Endothelial cell of umbilical vein (primary cell): Measurements from ENCODE around the gene FAM131C. TPM values are rescaled to one million over a fixed set of nuclear protein-coding genes. Genes with fewer than 3 reads are reported as not detected.

Experiments
- BruUV-seq: library from RNA; stranded (reverse); fragments of 400-500 nt; replicated peaks from 2 replicates; lab custom pipeline; 2021; lab: Mats Ljungman, UMichigan
- CTCF ChIA-PET: fragments of 300-600, 350-600 bp; sonication (Branson Sonifier 250); formaldehyde crosslinking; loops from one replicate; lab custom pipeline; 2021; ENCODE audit warnings: antibody characterized with exemption, inconsistent platforms; lab: Charles Lee
- POLR2A ChIA-PET: fragments of 300-600, 350-600 bp; sonication (Branson Sonifier 250); formaldehyde crosslinking; loops from one replicate; lab custom pipeline; 2021; ENCODE audit warnings: antibody characterized with exemption, inconsistent platforms; lab: Charles Lee
- DNase-seq: peaks from one replicate; pipeline ENCODE4 v3.0.0-alpha.2; 2011; ENCODE audit warnings: low read depth, low spot score
- FAIRE-seq: peaks from 2 replicates; lab custom pipeline; 2011; peaks lifted over from hg19 to GRCh38; lab: Jason Lieb, UNC
- H2AFZ ChIP-seq: 2 replicates; pipeline ENCODE4 v1.6.0; 2012; ENCODE audit warnings: low read depth, low read length, control low read depth, inconsistent platforms
- H3K27ac ChIP-seq: 2 replicates; pipeline ENCODE4 v1.5.1; 2011; ENCODE audit warnings: low read depth, mild to moderate bottlenecking, control low read depth, low read length, moderate library complexity; ENCODE audit not compliant: insufficient read depth
- H3K27me3 ChIP-seq, 2 experiments: 2 replicates each; pipeline versions ENCODE4 v1.6.0 to v1.6.1; 2011; ENCODE audit warnings: low read length in 2 of 2, mixed read lengths in 1 of 2; ENCODE audit not compliant: control insufficient read depth in 2 of 2, insufficient read depth in 2 of 2
- H3K36me3 ChIP-seq, 2 experiments: 2 replicates in 1 of 2; 3 replicates in 1 of 2; pipeline ENCODE4 v1.5.1; 2011; ENCODE audit warnings: low read length in 2 of 2, mild to moderate bottlenecking in 1 of 2, moderate library complexity in 1 of 2; ENCODE audit not compliant: control insufficient read depth in 2 of 2, insufficient read depth in 2 of 2; ENCODE audit errors: extremely low read depth in 1 of 2
- H3K4me1 ChIP-seq: 3 replicates; pipeline ENCODE4 v1.5.1; 2011; ENCODE audit warnings: mild to moderate bottlenecking, low read length; ENCODE audit not compliant: control insufficient read depth, insufficient read depth; ENCODE audit errors: extremely low read depth
- H3K4me2 ChIP-seq: 2 replicates; pipeline ENCODE4 v1.6.1; 2011; ENCODE audit warnings: low read length, control low read depth, mixed read lengths; ENCODE audit not compliant: insufficient read depth
- H3K4me3 ChIP-seq, 3 experiments: fragments of 200-600 bp in 1 of 3; sonication (generic), shearing (Covaris generic) in 1 of 3; replicated peaks in 1 of 3; 2 replicates each; pipeline ENCODE4 v1.5.1; 2011 to 2016; ENCODE audit warnings: control low read depth in 3 of 3, low read length in 3 of 3, mild to moderate bottlenecking in 2 of 3, inconsistent platforms in 1 of 3, low read depth in 1 of 3, moderate library complexity in 1 of 3; ENCODE audit not compliant: insufficient read depth in 1 of 3
- H3K79me2 ChIP-seq: 2 replicates; pipeline ENCODE4 v1.6.0; 2012; ENCODE audit warnings: low read length, inconsistent platforms; ENCODE audit not compliant: control insufficient read depth, insufficient read depth
- H3K9ac ChIP-seq: replicated peaks from 2 replicates; pipeline ENCODE3; 2011; ENCODE audit warnings: low read length, control low read depth; ENCODE audit not compliant: insufficient read depth; ENCODE audit errors: extremely low read depth
- H3K9me1 ChIP-seq: replicated peaks from 3 replicates; pipeline ENCODE4 v1.6.0; 2011; ENCODE audit warnings: mild to moderate bottlenecking, low read length; ENCODE audit not compliant: control insufficient read depth, insufficient read depth; ENCODE audit errors: extremely low read depth
- H3K9me3 ChIP-seq: replicated peaks from 2 replicates; pipeline ENCODE4 v1.5.1; 2012; ENCODE audit warnings: low read length, inconsistent platforms; ENCODE audit not compliant: control insufficient read depth, insufficient read depth
- H4K20me1 ChIP-seq: replicated peaks from 2 replicates; pipeline ENCODE3; 2011; ENCODE audit warnings: mild to moderate bottlenecking, low read length; ENCODE audit not compliant: control insufficient read depth, insufficient read depth; ENCODE audit errors: extremely low read depth
- CTCF ChIP-seq, 2 donors: IDR thresholded peaks; 1 replicate in 1 of 2; 2 replicates in 1 of 2; pipeline ENCODE4 v1.5.1; 2011; ENCODE audit warnings: low read length in 2 of 2, mild to moderate bottlenecking in 2 of 2, moderate library complexity in 2 of 2, control low read depth in 1 of 2, inconsistent platforms in 1 of 2, low read depth in 1 of 2; ENCODE audit not compliant: insufficient read depth in 1 of 2; ENCODE audit errors: extremely low read depth in 1 of 2
- EZH2 ChIP-seq: IDR thresholded peaks from 2 replicates; pipeline ENCODE4 v1.6.1; 2012; ENCODE audit warnings: borderline replicate concordance, low read depth, mild to moderate bottlenecking, moderate library complexity, low read length, inconsistent platforms; ENCODE audit not compliant: severe bottlenecking
- FOS ChIP-seq: IDR thresholded peaks from 2 replicates; pipeline ENCODE4 v1.6.1; 2011; ENCODE audit warnings: mild to moderate bottlenecking, low read length, moderate library complexity, borderline replicate concordance; ENCODE audit not compliant: insufficient read depth
- GATA2 ChIP-seq: IDR thresholded peaks from 2 replicates; pipeline ENCODE4 v1.7.0; 2011; ENCODE audit warnings: low read depth, mild to moderate bottlenecking, moderate library complexity, mixed read lengths, low read length; ENCODE audit not compliant: insufficient read length, insufficient read depth
- JUN ChIP-seq: IDR thresholded peaks from 2 replicates; pipeline ENCODE4 v1.6.1; 2011; ENCODE audit warnings: borderline replicate concordance, low read depth; ENCODE audit not compliant: insufficient read length, insufficient read depth
- MYC ChIP-seq: IDR thresholded peaks from one replicate; pipeline ENCODE4 v1.6.1; 2011; ENCODE audit warnings: mild to moderate bottlenecking, low read depth, low read length
- POLR2A ChIP-seq: IDR thresholded peaks from 2 replicates; pipeline ENCODE4 v1.6.1; 2012; ENCODE audit warnings: low read depth, mild to moderate bottlenecking, control low read depth, low read length
- POLR2AphosphoS5 ChIP-seq: IDR thresholded peaks from 2 replicates; pipeline ENCODE4 v1.6.1; 2012; ENCODE audit warnings: low read depth, mild to moderate bottlenecking, control low read depth, low read length, moderate library complexity; ENCODE audit not compliant: insufficient read depth
- dilution Hi-C: fragments of 300-500 bp; cut with MboI; formaldehyde crosslinking; loops from one replicate; pipeline ENCODE4 v1.15.0; 2019; ENCODE audit warnings: low sequenced_read_pairs; ENCODE audit not compliant: extremely low pct_ligation_motif_present
- intact Hi-C: fragments of 100-400 bp; cut with micrococcal nuclease; formaldehyde crosslinking; loops from one replicate; pipeline ENCODE4 v1.10.0; 2022
- polyA plus RNA-seq, 4 experiments: library from polyadenylated mRNA; depleted of rRNA in 3 of 4; stranded (reverse) in 3 of 4; unstranded in 1 of 4; fragments of >200 nt; gene quantifications; 2 replicates each; pipeline versions ENCODE4 v1.2.1 to v1.2.3, GENCODE V29; 2011 to 2012; ENCODE audit warnings: missing spikeins in 1 of 4
- total RNA-seq: library from RNA; stranded (reverse); gene quantifications from 2 replicates; pipeline ENCODE4 v1.2.3, GENCODE V29; 2021
- TF ChIP-seq, protein P1 (sequence below): IDR thresholded peaks from 2 replicates; pipeline ENCODE4 v1.6.1; 2011; ENCODE audit not compliant: insufficient read depth, insufficient read length

Gene FAM131C
- total and polyA plus RNA-seq, 2 donors (not counting 3 experiments of a cell fraction or from before 2014, with no cell fraction given) = 0.23 TPM; not detected in 1

- ChIA-PET CTCF (interaction anchor here (0.9 to 4.2 kb wide), 8 partner anchors 8 to 240 kb away, joined by 3 to 25 read pairs (median 4); partner anchors contain the start of gene FAM131C), POLR2A (no interaction called here)
- dilution Hi-C loops (no loop called here), intact Hi-C loops (no loop called here)
- no peaks in the 10 kb centered on the region for H3K4me1 ChIP-seq
- no peaks in the 10 kb centered on the region for H3K79me2 ChIP-seq
- BruUV-seq = no TSS peak
- H3K9me3 ChIP-seq = no peaks in the 10 kb centered on the region
- H4K20me1 ChIP-seq = no peaks in the 10 kb centered on the region
- no peaks in the 10 kb centered on the region for H3K27me3 ChIP-seq
- H3K9ac ChIP-seq = no peak overlapping the region
- no peak for TF ChIP-seq EZH2
- TF ChIP-seq, protein P1, sequence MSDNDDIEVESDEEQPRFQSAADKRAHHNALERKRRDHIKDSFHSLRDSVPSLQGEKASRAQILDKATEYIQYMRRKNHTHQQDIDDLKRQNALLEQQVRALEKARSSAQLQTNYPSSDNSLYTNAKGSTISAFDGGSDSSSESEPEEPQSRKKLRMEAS = no peak
- no peak for TF ChIP-seq MYC
- TF ChIP-seq POLR2A = no peak
- TF ChIP-seq JUN = no peak
- no peak for TF ChIP-seq FOS
- no peak for TF ChIP-seq POLR2AphosphoS5
- TF ChIP-seq GATA2 = no peak
- TF ChIP-seq CTCF (IDR thresholded peaks at IDR 0.05; ENCODE audit: extremely low read depth in 1 of 2, insufficient read depth in 1 of 2, low read depth in 1 of 2, low read length in 2 of 2) = no peak
- no peak overlapping the region for H3K4me3 ChIP-seq
- no peaks in the 10 kb centered on the region for H3K9me1 ChIP-seq
- no peaks in the 10 kb centered on the region for H3K36me3 ChIP-seq
- no peak for DNase-seq
- no peak overlapping the region for H3K4me2 ChIP-seq
- H3K27ac ChIP-seq = no peak overlapping the region
- FAIRE-seq = no peak
- no peak overlapping the region for H2AFZ ChIP-seq
Measured at GRCh38 chr1:16031551-16031950, 41.9 kb downstream of the FAM131C start.
